Keratinocyte (primary cell): ENCODE results near the gene TREH.

Experiments used
- EZH2 ChIP-seq: IDR thresholded peaks from one replicate; pipeline ENCODE4 v1.6.1; 2012; ENCODE audit warnings: inconsistent platforms, mild to moderate bottlenecking, low read length, moderate library complexity
- TF ChIP-seq, protein P1 (sequence below), 3 experiments: IDR thresholded peaks in 1 of 3; conservative IDR thresholded peaks in 1 of 3; optimal IDR thresholded peaks in 1 of 3; 2 replicates in 2 of 3; 3 replicates in 1 of 3; pipeline versions ENCODE3 to v1.5.1; 2011; ENCODE audit warnings: low read length in 3 of 3, mild to moderate bottlenecking in 3 of 3, moderate library complexity in 2 of 3, control low read depth in 1 of 3, inconsistent platforms in 1 of 3; ENCODE audit not compliant: insufficient read depth in 2 of 3; ENCODE audit errors: extremely low read depth in 1 of 3

- TF ChIP-seq, protein P1, sequence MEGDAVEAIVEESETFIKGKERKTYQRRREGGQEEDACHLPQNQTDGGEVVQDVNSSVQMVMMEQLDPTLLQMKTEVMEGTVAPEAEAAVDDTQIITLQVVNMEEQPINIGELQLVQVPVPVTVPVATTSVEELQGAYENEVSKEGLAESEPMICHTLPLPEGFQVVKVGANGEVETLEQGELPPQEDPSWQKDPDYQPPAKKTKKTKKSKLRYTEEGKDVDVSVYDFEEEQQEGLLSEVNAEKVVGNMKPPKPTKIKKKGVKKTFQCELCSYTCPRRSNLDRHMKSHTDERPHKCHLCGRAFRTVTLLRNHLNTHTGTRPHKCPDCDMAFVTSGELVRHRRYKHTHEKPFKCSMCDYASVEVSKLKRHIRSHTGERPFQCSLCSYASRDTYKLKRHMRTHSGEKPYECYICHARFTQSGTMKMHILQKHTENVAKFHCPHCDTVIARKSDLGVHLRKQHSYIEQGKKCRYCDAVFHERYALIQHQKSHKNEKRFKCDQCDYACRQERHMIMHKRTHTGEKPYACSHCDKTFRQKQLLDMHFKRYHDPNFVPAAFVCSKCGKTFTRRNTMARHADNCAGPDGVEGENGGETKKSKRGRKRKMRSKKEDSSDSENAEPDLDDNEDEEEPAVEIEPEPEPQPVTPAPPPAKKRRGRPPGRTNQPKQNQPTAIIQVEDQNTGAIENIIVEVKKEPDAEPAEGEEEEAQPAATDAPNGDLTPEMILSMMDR (optimal IDR thresholded peaks at IDR 0.05 in 1 of 3, IDR thresholded peaks at IDR 0.05 in 1 of 3, conservative IDR thresholded peaks at IDR 0.05 in 1 of 3; ENCODE audit: extremely low read depth in 1 of 3, insufficient read depth in 2 of 3, low read length in 3 of 3), result no peak
- TF ChIP-seq EZH2, result no peak
Observed at GRCh38 chr11:118714816-118715215, 35.4 kb upstream of the TREH start.
